GM19239 (cell line): ENCODE measurements around the gene GPR26.

Experiments
- DNase-seq: peaks from one replicate; pipeline ENCODE4 v3.0.0; 2011; ENCODE audit warnings: low spot score; ENCODE audit not compliant: insufficient read length
- FAIRE-seq: peaks from 2 replicates; lab custom pipeline; 2011; peaks lifted over from hg19 to GRCh38; lab: Jason Lieb, UNC

GPR26 gene

DNA sequence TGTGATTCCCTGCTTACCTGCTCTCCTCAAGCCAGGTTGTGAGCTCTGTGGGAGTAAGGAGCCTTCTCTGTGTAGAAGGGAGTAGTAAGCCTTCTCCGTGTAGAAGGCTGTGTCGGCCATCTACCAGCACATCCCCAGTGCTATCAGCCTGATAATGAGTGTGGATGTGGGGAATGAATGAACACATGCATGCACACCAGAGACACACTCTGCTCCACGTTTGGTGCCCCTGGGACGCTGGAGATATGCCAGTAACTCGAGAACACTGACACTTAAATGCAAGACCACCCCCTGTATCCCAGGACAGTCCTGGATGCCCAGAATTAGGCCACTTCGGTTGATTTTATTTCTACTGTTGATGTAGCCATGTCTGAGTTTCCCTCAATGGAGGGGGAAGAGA is 21.1 kb upstream of the GPR26 start:
- FAIRE-seq (no peak), DNase-seq (no peak)

DNA sequence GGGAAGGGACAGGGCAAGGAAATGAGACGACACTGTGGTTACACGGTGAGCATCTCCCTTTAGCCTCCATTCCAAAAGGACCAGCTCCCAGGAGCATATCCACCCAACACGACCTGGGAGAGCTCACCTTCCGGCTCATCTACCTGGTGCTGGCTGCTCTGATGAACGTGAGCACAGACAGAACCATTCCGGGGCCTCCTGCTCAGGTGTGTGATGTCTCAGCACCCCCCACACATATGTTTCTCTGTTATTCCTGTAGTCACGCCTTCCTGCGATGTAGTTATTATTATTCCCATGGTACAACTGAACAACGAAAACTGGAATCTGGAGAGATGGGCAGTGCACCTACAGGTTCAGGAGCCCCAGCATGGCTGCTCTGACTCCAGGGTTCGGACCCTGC is 20.5 kb upstream of the GPR26 start:
- FAIRE-seq (no peak), DNase-seq (no peak)

DNA sequence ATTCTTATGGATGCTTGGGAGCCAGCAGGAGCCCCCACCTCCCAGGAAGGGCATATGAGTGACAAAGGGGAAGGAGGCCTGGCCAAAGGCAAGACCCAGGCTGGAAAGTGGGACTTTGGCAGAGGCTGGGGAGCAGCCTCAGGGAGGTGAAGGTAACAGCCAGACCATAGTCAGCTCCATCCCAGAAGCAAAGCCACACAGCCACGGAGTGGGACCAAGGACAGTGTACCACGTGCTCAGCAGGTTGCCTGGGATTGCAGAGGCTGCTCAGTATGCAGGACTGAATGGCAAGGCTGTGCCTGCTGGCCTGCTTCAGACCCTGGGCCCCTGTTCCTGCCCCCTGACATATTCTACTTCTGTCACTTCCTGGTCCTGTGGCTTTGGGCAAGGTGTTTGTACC is 17.6 kb upstream of the GPR26 start:
- no peak for FAIRE-seq
- DNase-seq = no peak

DNA sequence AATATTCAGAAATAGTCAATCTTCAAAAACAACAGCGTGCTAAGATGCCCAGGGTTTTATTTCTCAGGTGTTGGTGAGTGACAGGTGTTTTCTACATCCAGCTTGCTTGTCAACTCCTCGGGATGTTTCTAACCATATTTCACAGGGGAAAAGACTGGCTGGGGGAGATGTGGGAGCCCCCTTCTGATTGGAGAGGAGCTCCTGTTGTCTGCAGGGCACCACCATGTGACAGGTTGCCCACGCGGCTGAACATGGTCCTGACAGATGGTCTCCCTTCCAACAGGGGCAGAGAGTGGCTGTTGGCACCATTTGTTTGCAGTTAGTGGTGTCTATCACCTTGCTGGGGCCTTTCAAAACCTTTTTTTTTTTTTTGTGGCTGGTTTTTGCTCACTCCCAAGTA is 16.5 kb upstream of the GPR26 start:
- FAIRE-seq (no peak), DNase-seq (no peak)

DNA sequence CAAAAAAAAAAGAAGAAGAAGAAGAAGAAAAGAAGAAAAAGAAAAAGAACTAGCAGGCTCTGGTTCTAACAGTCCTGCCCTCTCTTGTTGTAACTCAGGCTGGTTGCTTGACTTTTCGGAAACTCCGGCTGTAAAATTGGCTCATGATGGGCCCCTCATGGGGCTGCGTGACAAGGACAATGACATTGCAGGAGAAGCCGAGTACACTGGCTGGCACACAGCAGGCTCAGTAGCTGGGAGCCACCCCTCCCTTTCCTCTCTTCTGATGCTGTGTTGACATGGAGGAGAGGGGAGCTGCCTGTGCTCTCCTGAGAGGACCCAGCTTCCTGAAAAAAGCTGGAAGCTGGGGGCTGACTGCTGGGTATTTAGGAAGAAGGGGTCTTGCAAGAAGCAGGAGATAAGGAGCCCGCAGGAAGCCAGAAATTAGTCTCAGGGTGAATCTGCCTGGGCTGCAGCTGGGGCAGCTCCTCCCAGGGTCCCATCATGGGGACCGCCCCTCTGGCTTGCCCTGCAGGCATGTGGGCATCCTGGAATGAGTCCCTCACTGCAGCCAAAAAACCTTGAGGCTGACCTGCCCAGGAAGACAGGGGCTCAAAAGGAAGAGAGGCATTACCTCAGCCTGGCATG is 14.6 kb upstream of the GPR26 start:
- DNase-seq = no peak
- no peak for FAIRE-seq

DNA sequence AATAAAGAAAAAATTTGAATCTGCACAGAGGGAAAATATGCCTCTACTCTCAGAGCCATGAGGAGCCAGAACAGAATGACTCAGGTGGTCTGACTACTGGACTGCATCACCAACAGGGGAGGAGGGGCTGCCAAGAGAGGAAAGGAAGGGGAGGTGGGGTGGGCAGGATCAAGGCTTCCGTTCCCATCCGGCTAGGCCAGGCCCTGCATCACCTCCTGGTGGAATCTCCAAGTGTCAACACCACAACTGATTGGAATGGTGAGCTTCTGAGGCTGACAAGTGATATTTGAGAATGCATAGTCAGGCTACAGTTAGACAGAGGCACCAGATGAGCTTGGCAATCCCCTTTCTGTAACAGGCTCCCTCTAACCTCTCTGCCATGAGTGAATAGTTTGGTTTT is 10.4 kb upstream of the GPR26 start:
- FAIRE-seq (no peak), DNase-seq (no peak)

DNA sequence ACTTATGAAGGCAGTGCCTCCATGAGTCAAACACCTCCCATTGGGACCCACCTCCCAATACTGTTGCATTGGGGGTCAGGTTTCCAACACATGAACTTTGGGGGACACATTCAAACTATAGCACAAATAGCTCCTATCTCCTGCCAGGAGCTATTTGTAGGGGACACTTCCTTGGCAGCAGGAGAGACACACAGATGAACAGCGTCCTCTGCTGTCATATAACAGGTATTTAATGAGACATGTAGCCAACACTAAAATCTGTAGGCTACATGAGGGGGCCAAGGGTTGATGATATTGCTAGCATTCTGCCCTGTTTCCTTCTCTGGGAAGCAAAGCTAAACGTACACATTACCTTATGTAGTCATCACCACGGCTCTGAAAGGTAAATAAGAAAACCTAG is 2.6 kb upstream of the GPR26 start:
- no peak for DNase-seq
- FAIRE-seq = no peak

DNA sequence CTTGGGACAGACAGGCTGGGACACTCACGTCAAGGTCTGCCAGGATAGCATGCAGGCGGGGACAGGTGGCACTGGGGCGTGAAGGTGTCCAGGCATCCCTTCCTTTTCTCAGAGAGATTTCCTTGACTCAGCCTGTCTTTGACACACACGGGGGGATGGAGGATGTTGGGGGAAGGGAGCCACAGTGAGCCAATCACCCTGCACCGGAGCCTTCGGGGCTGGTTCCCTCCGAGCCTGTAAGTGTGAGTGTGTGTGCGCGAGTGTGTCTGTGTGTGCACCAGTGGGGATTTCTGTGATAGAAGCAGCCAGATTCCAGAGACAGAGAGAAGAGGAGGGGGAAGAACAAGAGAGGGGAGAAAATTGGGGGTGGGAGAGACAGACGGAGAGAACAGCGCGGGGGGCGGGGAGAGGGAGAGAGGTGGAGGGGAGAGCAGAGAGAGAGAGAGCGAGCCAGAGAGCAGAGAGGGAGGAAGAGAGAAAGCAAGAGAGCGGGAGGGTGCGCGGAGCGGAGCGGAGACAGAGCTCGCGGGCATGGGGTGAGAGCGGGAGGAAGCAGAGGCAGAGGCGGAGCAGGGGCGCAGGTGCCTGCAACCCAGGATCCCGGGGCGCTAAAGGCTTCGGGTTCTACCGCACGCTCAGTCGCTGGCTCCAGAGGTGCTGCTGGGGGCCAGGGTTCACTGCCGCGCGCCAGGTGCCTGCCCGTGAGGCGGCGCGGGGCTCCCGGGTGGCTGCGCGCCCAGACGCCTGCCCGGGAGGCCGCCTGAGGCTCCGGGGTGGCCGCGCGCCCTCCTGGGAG is 466 bp upstream of the GPR26 start:
- DNase-seq = no peak
- FAIRE-seq = no peak

DNA sequence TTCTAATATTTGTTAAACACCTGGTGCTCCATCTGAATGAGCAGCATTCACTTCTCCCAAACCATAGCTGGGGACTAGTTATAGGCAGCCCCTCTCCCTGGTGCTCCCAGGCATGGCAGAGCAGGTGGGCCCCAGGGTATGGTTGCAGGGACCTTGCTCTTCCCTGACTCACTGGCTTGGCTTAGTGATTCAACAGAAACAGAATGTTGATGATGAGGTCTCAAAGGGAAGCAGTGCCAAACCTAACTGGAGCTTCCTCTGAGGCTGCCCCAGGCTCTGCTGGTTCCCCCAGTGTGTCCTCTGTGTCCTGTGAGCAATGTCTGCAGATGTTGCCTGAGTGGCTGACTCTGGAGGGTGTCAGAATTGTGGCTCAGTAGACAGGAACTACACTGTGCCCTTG is 3.7 kb downstream of the GPR26 start:
- DNase-seq (no peak), FAIRE-seq (no peak)

DNA sequence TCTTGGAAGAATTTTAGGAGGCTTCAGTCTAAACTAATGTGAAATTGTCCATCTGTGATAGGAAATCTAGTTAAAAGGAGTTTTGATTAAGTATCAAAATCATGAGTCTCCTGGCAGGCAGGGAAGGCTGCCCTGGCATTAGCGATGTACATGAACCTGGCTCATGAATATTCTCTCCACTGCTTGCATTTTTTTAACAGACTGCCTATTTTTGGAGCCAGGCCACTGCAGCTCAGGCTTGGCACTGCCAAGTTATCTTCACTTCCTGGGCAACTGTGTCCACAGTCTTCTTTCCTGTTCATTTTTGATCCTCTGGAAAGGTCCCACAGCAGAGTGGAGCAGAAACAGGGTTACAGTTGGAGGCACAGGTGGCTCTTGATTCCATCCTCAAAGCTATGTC is 7.0 kb downstream of the GPR26 start:
- no peak for FAIRE-seq
- no peak for DNase-seq

DNA sequence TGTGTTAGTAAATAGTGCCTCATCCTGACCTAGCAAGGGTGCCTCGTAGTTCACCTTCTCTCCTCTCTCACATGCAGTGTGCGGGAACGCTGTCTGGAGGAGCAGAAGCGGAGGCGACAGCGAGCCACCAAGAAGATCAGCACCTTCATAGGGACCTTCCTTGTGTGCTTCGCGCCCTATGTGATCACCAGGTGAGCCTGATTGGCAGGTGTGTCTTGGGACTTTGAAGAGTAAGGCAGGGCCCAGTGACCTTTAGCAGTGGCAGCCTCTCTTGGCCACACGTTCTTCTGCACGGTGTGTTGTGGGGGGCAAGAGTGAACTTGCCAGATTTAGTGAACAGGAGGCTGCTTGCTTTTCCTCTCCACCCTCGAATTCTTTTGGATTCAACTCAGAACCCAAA is 8.6 kb downstream of the GPR26 start:
- no peak for FAIRE-seq
- DNase-seq = no peak

DNA sequence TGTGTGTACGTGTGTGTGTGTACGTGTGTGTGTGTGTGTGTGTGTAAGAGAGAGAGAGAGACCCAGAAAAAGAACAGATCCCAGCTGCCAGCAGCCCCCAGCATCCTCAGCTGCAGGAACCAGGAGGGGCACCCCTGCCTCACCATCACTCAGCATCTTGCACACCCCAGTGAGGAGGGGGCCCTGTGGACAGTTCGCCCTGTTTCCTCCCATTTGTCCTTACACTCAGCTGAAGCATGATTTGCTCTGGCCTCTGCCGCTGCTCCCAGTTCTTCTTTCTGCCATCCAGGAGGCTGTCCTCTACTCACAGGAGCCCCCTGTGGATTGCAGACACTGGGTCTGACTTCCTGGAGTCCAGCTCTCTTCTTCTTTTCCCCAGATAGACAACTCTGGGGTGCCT is 9.7 kb downstream of the GPR26 start:
- DNase-seq (no peak), FAIRE-seq (no peak)

DNA sequence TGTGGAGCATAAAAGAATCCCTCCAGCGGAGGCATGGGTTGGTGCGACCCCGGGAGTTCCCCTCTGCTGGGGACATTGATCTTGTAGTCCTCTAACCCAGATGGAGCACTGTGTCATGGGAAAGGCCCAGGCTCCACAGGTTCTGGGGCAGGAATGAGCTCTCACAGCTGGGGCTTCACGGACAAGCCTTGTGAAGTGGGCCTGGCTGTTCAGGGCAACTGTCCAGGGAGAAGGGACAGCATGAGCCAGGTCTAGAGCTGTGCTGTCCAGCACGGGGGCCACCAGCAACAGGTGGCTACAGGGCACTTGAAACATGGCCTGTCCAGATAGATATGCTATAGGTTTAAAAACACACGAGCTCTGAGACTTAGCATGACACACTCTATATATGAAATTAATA is 11.4 kb downstream of the GPR26 start:
- no peak for DNase-seq
- no peak for FAIRE-seq

DNA sequence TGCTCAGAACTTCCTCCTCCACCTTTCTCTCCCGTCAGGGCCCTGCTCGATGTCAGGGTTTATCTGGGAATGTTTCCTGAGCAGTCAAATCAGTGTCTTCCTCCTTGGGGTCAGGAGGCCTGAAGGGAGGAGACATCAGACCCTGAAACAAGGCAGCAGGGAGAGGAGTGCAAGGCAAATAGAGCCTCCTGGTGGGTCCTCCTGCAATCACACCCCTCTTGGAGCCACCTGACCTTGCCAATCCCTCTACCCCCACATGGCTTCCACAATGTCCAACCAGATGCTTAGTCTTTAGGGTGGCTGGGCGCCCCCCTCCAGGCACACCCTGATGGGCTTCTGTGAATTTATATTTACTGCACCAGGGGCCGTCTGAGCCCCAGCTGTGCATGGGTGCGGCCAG is 12.2 kb downstream of the GPR26 start:
- DNase-seq (no peak), FAIRE-seq (no peak)

DNA sequence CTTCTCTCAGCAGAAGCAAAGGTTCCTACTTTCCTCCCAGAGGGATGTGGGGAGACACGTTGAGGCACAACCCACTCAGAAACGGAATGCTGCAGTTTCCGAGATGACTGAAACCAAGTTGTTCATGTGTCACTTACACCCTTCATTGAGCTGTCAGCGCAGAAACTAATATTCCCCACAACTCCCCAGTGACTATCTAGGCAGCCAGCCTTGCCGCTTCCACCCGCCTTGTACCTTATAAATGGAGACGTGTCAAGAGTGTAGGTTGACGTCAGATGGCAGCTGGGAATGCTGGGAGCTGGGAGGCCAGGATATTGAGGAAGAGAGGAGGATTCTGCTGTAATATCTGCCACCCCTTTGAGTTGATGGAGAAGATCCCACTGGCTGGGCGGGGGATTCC is 15.1 kb downstream of the GPR26 start:
- DNase-seq = no peak
- no peak for FAIRE-seq

DNA sequence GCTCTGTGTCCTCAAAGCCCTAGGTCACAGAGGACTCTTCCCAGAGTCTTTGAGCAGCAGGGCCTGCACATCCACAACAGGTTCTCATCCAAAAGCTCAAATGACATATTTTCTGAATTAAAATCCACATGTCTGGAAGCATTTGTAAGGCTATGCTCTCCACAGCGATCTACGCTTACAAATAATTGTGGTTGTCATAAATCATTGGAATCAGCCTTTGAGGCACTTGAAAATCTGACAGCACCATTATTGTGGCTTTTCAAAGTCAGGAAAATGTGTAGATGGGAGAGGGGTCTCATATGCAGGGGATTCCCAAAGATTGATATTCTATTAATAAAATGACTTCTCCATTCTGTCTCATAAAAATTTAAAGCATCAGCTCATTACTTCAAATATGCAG is 16.3 kb downstream of the GPR26 start:
- FAIRE-seq (no peak), DNase-seq (no peak)

DNA sequence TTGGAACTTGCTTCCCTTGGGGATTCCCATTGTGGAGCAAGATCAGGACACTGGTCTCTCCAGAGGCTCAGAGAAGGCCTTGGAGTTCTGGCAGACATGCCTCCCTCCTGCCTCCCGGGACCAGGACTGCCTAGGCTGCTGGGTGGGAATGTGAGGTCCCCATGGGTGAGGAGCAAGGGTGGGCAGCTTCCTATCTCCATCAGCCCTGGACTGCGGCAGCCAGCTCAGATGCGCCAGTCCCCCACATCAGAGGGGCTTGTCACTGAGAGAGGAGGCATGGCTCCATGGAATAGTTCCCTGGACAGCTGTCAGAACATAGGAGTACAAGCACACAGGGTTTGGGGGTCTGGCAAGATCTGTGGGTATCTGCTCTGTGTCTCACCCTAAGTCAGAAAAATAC is 17.3 kb downstream of the GPR26 start:
- DNase-seq (no peak), FAIRE-seq (no peak)

DNA sequence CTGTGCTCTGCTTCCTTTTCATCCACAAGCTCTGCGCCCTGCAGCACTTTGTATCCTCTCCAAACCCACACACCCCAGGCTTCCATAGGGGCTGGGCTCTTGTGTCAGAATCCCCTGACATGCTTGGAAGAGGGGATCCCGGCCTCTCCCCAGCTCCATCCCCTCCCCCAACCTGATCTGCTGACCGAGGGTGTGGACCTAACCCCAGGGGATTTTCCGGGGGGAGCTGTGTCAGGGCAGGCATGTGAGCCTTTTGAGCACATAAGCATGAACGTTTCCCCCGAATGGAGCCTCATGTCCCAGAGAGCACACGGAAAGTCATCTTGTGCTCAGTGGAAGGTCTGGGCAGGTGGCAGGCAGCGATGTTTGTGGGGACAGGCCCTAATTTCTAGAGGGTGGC is 17.7 kb downstream of the GPR26 start:
- FAIRE-seq = no peak
- DNase-seq = no peak

DNA sequence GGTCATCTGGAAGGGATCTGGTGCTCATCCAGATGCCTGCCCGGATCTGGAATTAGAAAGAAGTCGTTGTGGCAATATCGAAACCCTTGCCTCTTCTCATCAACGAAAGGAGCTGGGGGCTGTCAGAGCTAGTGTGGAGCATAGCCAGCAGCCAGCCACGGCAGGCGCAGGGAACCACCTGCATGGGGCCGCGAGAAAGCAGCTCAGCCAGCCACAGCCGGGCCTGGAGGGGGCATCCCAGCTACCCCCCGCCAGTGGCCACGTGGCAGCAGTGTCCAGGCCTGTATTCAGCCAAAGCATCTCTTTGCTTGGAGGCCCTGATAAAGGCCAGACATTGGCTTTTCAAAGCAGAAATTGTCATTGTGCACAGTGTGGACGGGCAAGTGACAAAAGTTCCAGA is 19.1 kb downstream of the GPR26 start:
- DNase-seq (no peak), FAIRE-seq (no peak)

DNA sequence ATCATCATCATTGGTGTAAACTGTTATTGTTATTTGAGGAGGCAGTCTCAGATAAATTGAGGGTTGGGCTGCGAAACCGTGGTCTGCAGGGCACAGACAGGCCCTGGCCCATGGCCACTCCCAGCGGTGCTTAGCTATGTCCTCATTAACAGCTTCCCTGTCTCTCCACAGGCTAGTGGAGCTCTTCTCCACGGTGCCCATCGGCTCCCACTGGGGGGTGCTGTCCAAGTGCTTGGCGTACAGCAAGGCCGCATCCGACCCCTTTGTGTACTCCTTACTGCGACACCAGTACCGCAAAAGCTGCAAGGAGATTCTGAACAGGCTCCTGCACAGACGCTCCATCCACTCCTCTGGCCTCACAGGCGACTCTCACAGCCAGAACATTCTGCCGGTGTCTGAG is 21.6 kb downstream of the GPR26 start:
- FAIRE-seq (no peak), DNase-seq (no peak)

DNA sequence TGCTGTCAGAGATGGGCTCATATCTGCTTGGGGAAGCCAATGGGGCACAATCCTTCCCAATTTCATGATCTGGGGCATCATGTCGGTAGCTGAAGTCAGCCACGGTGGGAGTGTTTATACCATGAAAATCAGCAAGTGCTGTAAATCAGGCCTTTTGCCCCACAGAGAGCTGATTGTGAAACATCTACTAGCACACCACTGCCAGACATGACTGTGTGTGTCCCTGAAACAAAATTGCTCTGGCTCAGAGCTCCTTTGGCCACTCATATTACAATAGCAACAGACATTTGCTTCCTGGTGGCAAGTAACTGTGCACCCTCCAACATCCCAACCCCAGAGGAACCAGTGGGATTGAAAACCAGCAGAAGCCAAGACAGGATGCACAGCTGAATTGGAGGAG is 23.7 kb downstream of the GPR26 start:
- no peak for FAIRE-seq
- no peak for DNase-seq

DNA sequence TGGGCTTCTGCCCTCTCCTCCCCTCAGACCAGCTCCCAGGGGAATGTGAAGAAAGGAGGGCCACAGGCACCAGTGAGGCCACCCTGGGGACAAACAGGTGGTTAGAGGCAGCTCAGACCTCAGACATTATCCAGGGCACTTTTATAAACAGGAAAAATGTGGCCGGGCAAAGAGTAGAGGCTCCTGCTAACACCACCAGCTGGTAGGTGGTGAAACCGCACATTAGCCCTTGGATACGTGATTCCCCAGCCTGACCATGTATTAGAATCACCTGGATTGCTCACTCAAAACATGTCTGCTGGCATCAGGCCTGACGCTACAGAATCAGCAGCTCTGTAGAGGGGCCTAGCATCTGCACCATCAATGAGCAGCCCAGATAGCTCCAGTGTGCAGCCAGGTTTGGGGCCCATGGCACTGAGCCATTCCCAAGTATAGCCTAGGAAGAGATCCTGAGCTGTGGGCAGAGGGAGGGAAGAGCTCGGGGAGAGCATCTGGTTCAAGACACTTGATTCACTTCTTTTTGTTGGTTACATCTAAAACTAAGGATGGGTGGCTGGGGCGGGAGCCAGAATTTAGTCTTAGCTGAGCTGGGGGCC is 37.1 kb downstream of the GPR26 start:
- no peak for FAIRE-seq
- no peak for DNase-seq
